ENCODE results near the gene DCPS.

DCPS gene

GRCh38 chr11:126337474-126338241, 33.8 kb downstream of the DCPS start:
- no peak overlapping the region for H3K4me3 ChIP-seq (ENCODE audit: low read length)
- DNase-seq (ENCODE audit: low read depth): no peak
- TF ChIP-seq, protein P1, sequence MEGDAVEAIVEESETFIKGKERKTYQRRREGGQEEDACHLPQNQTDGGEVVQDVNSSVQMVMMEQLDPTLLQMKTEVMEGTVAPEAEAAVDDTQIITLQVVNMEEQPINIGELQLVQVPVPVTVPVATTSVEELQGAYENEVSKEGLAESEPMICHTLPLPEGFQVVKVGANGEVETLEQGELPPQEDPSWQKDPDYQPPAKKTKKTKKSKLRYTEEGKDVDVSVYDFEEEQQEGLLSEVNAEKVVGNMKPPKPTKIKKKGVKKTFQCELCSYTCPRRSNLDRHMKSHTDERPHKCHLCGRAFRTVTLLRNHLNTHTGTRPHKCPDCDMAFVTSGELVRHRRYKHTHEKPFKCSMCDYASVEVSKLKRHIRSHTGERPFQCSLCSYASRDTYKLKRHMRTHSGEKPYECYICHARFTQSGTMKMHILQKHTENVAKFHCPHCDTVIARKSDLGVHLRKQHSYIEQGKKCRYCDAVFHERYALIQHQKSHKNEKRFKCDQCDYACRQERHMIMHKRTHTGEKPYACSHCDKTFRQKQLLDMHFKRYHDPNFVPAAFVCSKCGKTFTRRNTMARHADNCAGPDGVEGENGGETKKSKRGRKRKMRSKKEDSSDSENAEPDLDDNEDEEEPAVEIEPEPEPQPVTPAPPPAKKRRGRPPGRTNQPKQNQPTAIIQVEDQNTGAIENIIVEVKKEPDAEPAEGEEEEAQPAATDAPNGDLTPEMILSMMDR (IDR thresholded peaks at IDR 0.05; ENCODE audit: insufficient read depth, low read depth, low read length, missing control alignments): no peak

DNA sequence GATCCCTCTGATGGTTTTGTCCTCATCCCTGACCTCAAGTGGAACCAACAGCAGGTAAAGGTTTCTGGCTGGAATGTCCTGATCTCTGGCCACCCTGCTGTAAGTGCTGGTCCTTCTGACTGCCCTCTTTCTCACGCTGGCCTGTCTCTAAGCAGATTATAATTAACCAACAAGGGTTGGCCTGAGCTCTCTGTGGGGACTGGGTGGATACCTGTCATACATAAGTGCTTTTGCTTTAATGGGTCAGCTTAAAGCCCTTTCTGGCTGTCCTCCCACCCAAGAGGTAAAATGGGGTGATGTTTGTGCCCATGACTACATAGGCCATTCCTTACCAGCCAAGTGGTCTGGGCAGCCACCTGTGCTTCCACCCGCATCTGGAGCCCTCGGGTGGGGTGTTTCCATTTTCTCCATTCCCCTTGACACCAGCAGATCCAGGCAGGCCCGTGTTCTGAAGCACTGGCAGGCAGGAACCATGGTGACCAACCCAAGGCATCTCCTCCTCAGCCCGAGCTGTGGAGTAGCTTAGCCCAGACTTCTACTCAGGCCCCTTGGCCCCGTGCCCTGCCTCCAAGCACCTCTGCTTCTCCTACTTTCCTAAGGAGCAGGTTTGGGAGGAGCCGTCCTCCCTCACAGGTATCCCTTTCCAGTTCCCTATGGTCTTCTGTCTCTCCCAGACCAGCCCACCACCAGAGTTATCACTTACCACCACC, 34.6 kb downstream of the DCPS start:
- DNase-seq (ENCODE audit: low read depth): no peak
- H3K4me3 ChIP-seq (ENCODE audit: low read length): no peak overlapping the region
- TF ChIP-seq, protein P1 (IDR thresholded peaks at IDR 0.05; ENCODE audit: insufficient read depth, low read depth, low read length, missing control alignments): no peak

DNA sequence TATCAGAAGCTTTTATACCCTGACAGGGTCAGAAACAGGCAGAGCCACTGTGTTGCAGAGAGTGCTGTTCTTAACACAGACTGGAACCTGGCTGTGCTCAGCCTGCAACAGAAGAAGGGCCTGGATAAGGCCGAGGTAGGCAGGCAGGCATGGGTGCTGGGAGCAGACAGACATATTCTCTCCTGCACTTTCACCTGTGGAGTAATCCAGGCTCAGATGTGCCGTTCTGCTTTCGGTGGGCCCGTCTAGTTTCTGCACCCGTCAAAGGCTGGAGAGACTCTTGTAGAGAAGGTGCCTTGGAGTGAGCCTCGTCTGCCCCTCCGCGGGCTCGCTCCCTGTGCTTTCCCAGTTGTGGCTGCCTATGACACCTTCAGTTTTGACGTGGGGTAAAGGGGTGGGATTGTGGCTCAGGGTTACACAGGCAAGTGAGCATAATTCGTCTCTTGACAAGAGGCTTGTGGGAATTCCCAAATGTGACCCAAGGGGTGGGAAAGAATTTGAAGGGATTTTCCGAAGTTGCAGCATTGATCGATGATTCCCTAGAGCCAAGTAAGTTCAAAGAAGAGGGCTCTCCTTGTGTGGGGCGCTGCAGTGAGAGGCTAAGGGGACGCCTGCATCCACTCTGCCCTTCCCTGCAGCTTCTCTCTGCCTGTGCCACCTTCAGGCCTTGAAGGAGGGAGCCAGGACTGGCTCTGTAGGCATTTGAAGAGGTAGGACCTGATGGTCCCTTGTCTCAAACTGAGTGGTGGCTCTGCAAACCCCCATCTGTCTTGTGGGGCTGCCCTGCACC, 35.4 kb downstream of the DCPS start:
- H3K4me3 ChIP-seq (ENCODE audit: low read length): no peak overlapping the region
- DNase-seq (ENCODE audit: low read depth): no peak
- TF ChIP-seq, protein P1 (IDR thresholded peaks at IDR 0.05; ENCODE audit: insufficient read depth, low read depth, low read length, missing control alignments): no peak

- TF ChIP-seq, protein P1 (IDR thresholded peaks at IDR 0.05; ENCODE audit: insufficient read depth, low read depth, low read length, missing control alignments): no peak
- no peak overlapping the region for H3K4me3 ChIP-seq (ENCODE audit: low read length)
- DNase-seq (ENCODE audit: low read depth): no peak
Observed at GRCh38 chr11:126339863-126340434, 36.1 kb downstream of the DCPS start.

GRCh38 chr11:126340960-126341606, 37.2 kb downstream of the DCPS start:
- TF ChIP-seq, protein P1 (IDR thresholded peaks at IDR 0.05; ENCODE audit: insufficient read depth, low read depth, low read length, missing control alignments): no peak
- DNase-seq (ENCODE audit: low read depth): no peak
- H3K4me3 ChIP-seq (ENCODE audit: low read length): no peak overlapping the region

GRCh38 chr11:126341760-126342161, 37.9 kb downstream of the DCPS start:
- TF ChIP-seq, protein P1 (IDR thresholded peaks at IDR 0.05; ENCODE audit: insufficient read depth, low read depth, low read length, missing control alignments): no peak

More at GRCh38 chr11:126341760-126342161, 37.9 kb downstream of the DCPS start:
- no peak overlapping the region for H3K4me3 ChIP-seq (ENCODE audit: low read length)
- peak; percentile 65 for DNase-seq (ENCODE audit: low read depth)

Data from epithelial cell of esophagus (primary cell).